ENCODE data around the gene NR1D1. TPM values are rescaled to one million over a fixed set of nuclear protein-coding genes. Genes with fewer than 3 reads are reported as not detected.
"Not testable (repeated sequence)": the region's sequence is repeated elsewhere in the genome, so short reads cannot be mapped to it uniquely, and the experiment has no call there.

NR1D1 gene
- 1.7 and 2.3 TPM in 2 replicates for total RNA-seq

- DNase-seq (ENCODE audit: low read depth): no peak
- H3K4me3 ChIP-seq (ENCODE audit: low read depth, low read length): peak within 1 kb of the TSS; percentile 76
- no peak for TF ChIP-seq CTCF (IDR thresholded peaks at IDR 0.05; ENCODE audit: insufficient read depth, low read depth, low read length)
Observed at GRCh38 chr17:40100419-40100668, at the start of gene NR1D1. Gene NR1D1, minus strand, starts transcription at chr17:40100589. Its CDS starts 495 bp downstream, at chr17:40100094.

- TF ChIP-seq CTCF (IDR thresholded peaks at IDR 0.05; ENCODE audit: insufficient read depth, low read depth, low read length): no peak
- H3K4me3 ChIP-seq (ENCODE audit: low read depth, low read length): no peak overlapping the region
- DNase-seq (ENCODE audit: low read depth): no peak
Observed at GRCh38 chr17:40148527-40148926, 48.1 kb upstream of the NR1D1 start.

- TF ChIP-seq CTCF (IDR thresholded peaks at IDR 0.05; ENCODE audit: insufficient read depth, low read depth, low read length): no peak
- no peak for DNase-seq (ENCODE audit: low read depth)
- H3K4me3 ChIP-seq (ENCODE audit: low read depth, low read length): no peak overlapping the region
Observed at GRCh38 chr17:40145476-40145875, 45.1 kb upstream of the NR1D1 start.

- not testable (repeated sequence) for DNase-seq (ENCODE audit: low read depth); H3K4me3 ChIP-seq (ENCODE audit: low read depth, low read length)
Observed at GRCh38 chr17:40143166-40143565, 42.8 kb upstream of the NR1D1 start.

- DNase-seq (ENCODE audit: low read depth): no peak
- H3K4me3 ChIP-seq (ENCODE audit: low read depth, low read length): peak overlapping the region; percentile 80
- no peak for TF ChIP-seq CTCF (IDR thresholded peaks at IDR 0.05; ENCODE audit: insufficient read depth, low read depth, low read length)
Observed at GRCh38 chr17:40139566-40140058, 39.2 kb upstream of the NR1D1 start.

- no peak for DNase-seq (ENCODE audit: low read depth)
- no peak for TF ChIP-seq CTCF (IDR thresholded peaks at IDR 0.05; ENCODE audit: insufficient read depth, low read depth, low read length)
- no peak overlapping the region for H3K4me3 ChIP-seq (ENCODE audit: low read depth, low read length)
Observed at GRCh38 chr17:40135817-40136216, 35.4 kb upstream of the NR1D1 start.

GRCh38 chr17:40134184-40134583 is 33.8 kb upstream of the NR1D1 start:
- TF ChIP-seq CTCF (IDR thresholded peaks at IDR 0.05; ENCODE audit: insufficient read depth, low read depth, low read length): no peak
- no peak for DNase-seq (ENCODE audit: low read depth)
- no peak overlapping the region for H3K4me3 ChIP-seq (ENCODE audit: low read depth, low read length)
